ENCODE results near the gene RFTN1. TPM values are rescaled to one million over a fixed set of nuclear protein-coding genes. Genes with fewer than 3 reads are reported as not detected.
"Not testable (repeated sequence)": the region's sequence is repeated elsewhere in the genome, so short reads cannot be mapped to it uniquely, and the experiment has no call there.

RFTN1 gene
- total and polyA plus RNA-seq, 9 of the 15 experiments (the other 6 are each of a cell fraction or from before 2014, with no cell fraction given) = 0.08 to 0.51 (median 0.11) TPM; not detected in 6

GRCh38 chr3:16490062-16490619 lies 23.4 kb downstream of the RFTN1 start (continued):
- TF ChIP-seq HNRNPLL (IDR thresholded peaks at IDR 0.05; ENCODE audit: low read depth, low read length, poor library complexity, severe bottlenecking) = no peak
- TF ChIP-seq ZNF717 (CRISPR knock-in tag; IDR thresholded peaks at IDR 0.05) = no peak
- TF ChIP-seq HDAC1 (IDR thresholded peaks at IDR 0.05) = no peak
- no peak for TF ChIP-seq CREB3 (tag; conservative IDR thresholded peaks at IDR 0.05; ENCODE audit: low read depth)
- TF ChIP-seq ZFP36 (IDR thresholded peaks at IDR 0.05; ENCODE audit: low read depth, low read length, partially characterized antibody) = no peak
- no peak for TF ChIP-seq DLX4 (CRISPR knock-in tag; IDR thresholded peaks at IDR 0.05)

- H3K9me3 ChIP-seq (replicated peaks; ENCODE audit: control insufficient read depth, insufficient read depth, low read depth, low read length); H3K27ac ChIP-seq (ENCODE audit: extremely low read depth, low read depth, low read length); H3K4me3 ChIP-seq; BruUV-seq (replicated peaks); H3K9ac ChIP-seq (ENCODE audit: insufficient read depth in 1 of 2, low read depth in 2 of 2, low read length in 2 of 2); FAIRE-seq; intact Hi-C loops (cut with micrococcal nuclease); H3K79me2 ChIP-seq (ENCODE audit: control insufficient read depth, insufficient read depth, low read length); ATAC-seq; H3K4me1 ChIP-seq (replicated peaks in 1 of 2; ENCODE audit: control insufficient read depth in 2 of 2, insufficient read depth in 2 of 2, low read length in 2 of 2); CTCF ChIA-PET (ENCODE audit: low intra/inter-chr PET ratio); H3K36me3 ChIP-seq (ENCODE audit: control insufficient read depth, insufficient read depth, low read length); H2AFZ ChIP-seq (ENCODE audit: low read depth, low read length); H4K20me1 ChIP-seq (replicated peaks; ENCODE audit: control insufficient read depth, insufficient read depth, low read length); H3K4me2 ChIP-seq (ENCODE audit: insufficient read depth, low read length); DNase-seq (ENCODE audit: extremely low read depth in 1 of 4, low spot score in 3 of 4); H3K9me1 ChIP-seq (ENCODE audit: control insufficient read depth, insufficient read depth, low read length); in situ Hi-C loops (cut with MboI): not testable (repeated sequence)
- H3K27me3 ChIP-seq (ENCODE audit: control insufficient read depth in 2 of 2, insufficient read depth in 2 of 2, low read length in 2 of 2) = peaks cover 33 to 53% of the 10 kb centered on the region in 2 experiments
- 1% methylated on average over 8 of the region's 8 CpGs for WGBS (ENCODE audit: insufficient coverage, low coverage, missing lambda C conversion rate)
- POLR2A ChIA-PET = interaction anchor here (0.6 to 0.7 kb wide), 4 partner anchors 11 to 318 kb away, joined by 3 to 4 read pairs (median 3); no protein-coding TSS in a partner anchor
Measured at GRCh38 chr3:16489326-16490061, 24.0 kb downstream of the RFTN1 start.
